H1 (cell line): ENCODE measurements around the gene SHC3. TPM values are rescaled to one million over a fixed set of nuclear protein-coding genes. Genes with fewer than 3 reads are reported as not detected.

Source experiments
- CEBPB ChIP-seq: IDR thresholded peaks from 2 replicates; pipeline ENCODE4 v1.6.1; 2012; ENCODE audit warnings: low read depth, low read length
- ZNF274 ChIP-seq: IDR thresholded peaks from 2 replicates; pipeline ENCODE4 v1.7.0; 2012; ENCODE audit warnings: low read length, borderline replicate concordance; ENCODE audit errors: extremely low read depth
- polyA plus RNA-seq, 7 experiments: library from polyadenylated mRNA; depleted of rRNA in 3 of 7; stranded (reverse) in 5 of 7; unstranded in 2 of 7; fragments of >200 nt in 5 of 7; fragments of 200-250 nt in 2 of 7; gene quantifications; 1 replicate in 5 of 7; 2 replicates in 1 of 7; 4 replicates in 1 of 7; pipeline versions ENCODE4 v1.2.1 to v1.2.3, GENCODE V29; 2011 to 2013; ENCODE audit warnings: missing spikeins in 2 of 7, mixed read lengths in 2 of 7
- total RNA-seq: library from RNA; stranded (reverse); fragmentation: NEBNext Ultra II Directional; extraction: Animal tissue kit (Norgen Biotek cat#: 25700); gene quantifications from 2 replicates; pipeline ENCODE4 v1.2.1, GENCODE V29; 2021

Gene SHC3
- total and polyA plus RNA-seq, 2 of the 8 experiments (the other 6 are each of a cell fraction or from before 2014, with no cell fraction given), result 1.4 to 7.1 TPM

- TF ChIP-seq ZNF274, result no peak
- no peak for TF ChIP-seq CEBPB
- TF ChIP-seq, all 59 proteins: peak for 0
Measured at GRCh38 chr9:88957526-88957925, 221.1 kb downstream of the SHC3 start (continued).

Other genes with a start within 250 kb of the SHC3 start
- gene S1PR3, start 187.3 kb downstream of the SHC3 start, total RNA-seq, result 6.4 and 7.2 TPM in 2 replicates
- gene S1PR3, start 187.3 kb downstream of the SHC3 start, polyA plus RNA-seq (2011; rRNA removed), result 3.7 and 4.9 TPM in 2 replicates
- 320 and 337 TPM in 2 replicates for gene CKS2, start 132.4 kb upstream of the SHC3 start, total RNA-seq
- gene CKS2, start 132.4 kb upstream of the SHC3 start, polyA plus RNA-seq (2011; rRNA removed), result 595 and 689 TPM in 2 replicates
- gene SECISBP2, start 139.7 kb upstream of the SHC3 start, total RNA-seq, result 58.4 and 61.7 TPM in 2 replicates
- 36.4 and 39.0 TPM in 2 replicates for gene SECISBP2, start 139.7 kb upstream of the SHC3 start, polyA plus RNA-seq (2011; rRNA removed)